ENCODE measurements around the gene CREG2. TPM values are rescaled to one million over a fixed set of nuclear protein-coding genes. Genes with fewer than 3 reads are reported as not detected.
A peak's percentile ranks its signal among the peaks of the same experiment; 100 is the strongest.

The CREG2 gene
- polyA plus RNA-seq, 1 of the 3 experiments (the other 2 are of a cell fraction) = 1.4 TPM

- TF ChIP-seq GABPA (IDR thresholded peaks at IDR 0.05; ENCODE audit: low read depth) (no peak), MEF2A (IDR thresholded peaks at IDR 0.05; ENCODE audit: borderline replicate concordance, low read depth) (no peak), RCOR1 (IDR thresholded peaks at IDR 0.05; ENCODE audit: low read length) (no peak), JUND (IDR thresholded peaks at IDR 0.05) (peak; percentile 57; the same call in 1 of the 2 replicates), TEAD4 (IDR thresholded peaks at IDR 0.05; ENCODE audit: borderline replicate concordance, insufficient read depth) (peak; percentile 54; the same call in 1 of the 2 replicates), USF1 (IDR thresholded peaks at IDR 0.05; ENCODE audit: borderline replicate concordance, low read depth) (no peak), TAF1 (IDR thresholded peaks at IDR 0.05; ENCODE audit: borderline replicate concordance, low read depth, low read length) (no peak), PBX3 (IDR thresholded peaks at IDR 0.05) (0 out of 2 replicates have a peak, but pooled peaks have one; percentile 20), NRF1 (IDR thresholded peaks at IDR 0.05; ENCODE audit: low read depth, low read length) (no peak), EZH2phosphoT487 (IDR thresholded peaks at IDR 0.05; ENCODE audit: borderline replicate concordance, low read depth) (no peak), GATA2 (CRISPR knock-in tag; IDR thresholded peaks at IDR 0.05) (no peak)
These were observed 47.9 kb upstream of the CREG2 start (continued) for GRCh38 chr2:101435001-101435862.

- Histone ChIP-seq H4K20me1 (ENCODE audit: insufficient read depth) (no peaks in the 10 kb centered on the region), H3K9ac (no peak overlapping the region), H3K4me2 (no peak overlapping the region), H3F3A (replicated peaks; ENCODE audit: insufficient read depth) (peaks cover 4% of the 10 kb centered on the region), H3K9me3 (no peaks in the 10 kb centered on the region), H3K79me2 (ENCODE audit: insufficient read depth) (no peaks in the 10 kb centered on the region), H3K36me3 (replicated peaks in 1 of 2; ENCODE audit: control insufficient read depth in 1 of 2, insufficient read depth in 2 of 2, low read length in 1 of 2) (no peaks in the 10 kb centered on the region), H3K9me2 (no peaks in the 10 kb centered on the region), H3K27ac (ENCODE audit: low read depth in 2 of 2, low read length in 1 of 2) (peak overlapping the region in 1 of 2 experiments; percentile 58; a peak in 1 of 4 replicates), H3K4me3 (ENCODE audit: low read depth in 2 of 2, low read length in 1 of 2) (no peak overlapping the region), H3K27me3 (ENCODE audit: insufficient read depth) (no peaks in the 10 kb centered on the region), H2AFZ (ENCODE audit: low read depth) (no peak overlapping the region), H3K4me1 (ENCODE audit: control insufficient read depth in 1 of 2, insufficient read depth in 2 of 2, low read depth in 1 of 2, low read length in 1 of 2) (peaks cover 11 to 14% of the 10 kb centered on the region in 2 experiments)
- ChIA-PET CTCF (interaction anchor here (3.5 kb wide), 1 partner anchor 14 kb away, joined by 17 read pairs; no protein-coding TSS in a partner anchor), POLR2A (no interaction called here)
- TF ChIP-seq NFIC (IDR thresholded peaks at IDR 0.05; ENCODE audit: borderline replicate concordance) (peak; percentile 38; the same call in 1 of the 2 replicates), PBX3 (IDR thresholded peaks at IDR 0.05) (peak; percentile 72; the same call in 1 of the 2 replicates), EZH2phosphoT487 (IDR thresholded peaks at IDR 0.05; ENCODE audit: borderline replicate concordance, low read depth) (no peak), TCF12 (IDR thresholded peaks at IDR 0.05) (peak; percentile 55; the same call in 1 of the 2 replicates)
- 69% methylated on average over 3 of the region's 3 CpGs for WGBS (ENCODE audit: low lambda C conversion rate)
- DNase-seq = no peak
These were observed 46.2 kb upstream of the CREG2 start for GRCh38 chr2:101433465-101433864.
